ENCODE data around the gene WWC1. TPM values are rescaled to one million over a fixed set of nuclear protein-coding genes. Genes with fewer than 3 reads are reported as not detected.

Gene WWC1
- total RNA-seq, 1 donor: 0.10 TPM

- Histone ChIP-seq H3K9me3 (ENCODE audit: low read depth, low read length) (no peaks in the 10 kb centered on the region), H3K4me1 (ENCODE audit: insufficient read depth, low read length) (no peaks in the 10 kb centered on the region), H3K4me3 (ENCODE audit: low read length) (no peak overlapping the region), H3K27me3 (ENCODE audit: insufficient read depth, low read length) (no peaks in the 10 kb centered on the region)
Observed at GRCh38 chr5:168368854-168369253, 77.4 kb downstream of the WWC1 start.

GRCh38 chr5:168370831-168371230 lies 79.4 kb downstream of the WWC1 start:
- Histone ChIP-seq H3K4me3 (ENCODE audit: low read length) (no peak overlapping the region), H3K4me1 (ENCODE audit: insufficient read depth, low read length) (no peaks in the 10 kb centered on the region), H3K9me3 (ENCODE audit: low read depth, low read length) (no peaks in the 10 kb centered on the region), H3K27me3 (ENCODE audit: insufficient read depth, low read length) (no peaks in the 10 kb centered on the region)

GRCh38 chr5:168372356-168372946 lies 81.0 kb downstream of the WWC1 start:
- Histone ChIP-seq H3K4me1 (ENCODE audit: insufficient read depth, low read length) (no peaks in the 10 kb centered on the region), H3K27me3 (ENCODE audit: insufficient read depth, low read length) (no peaks in the 10 kb centered on the region), H3K9me3 (ENCODE audit: low read depth, low read length) (no peaks in the 10 kb centered on the region), H3K4me3 (ENCODE audit: low read length) (no peak overlapping the region)

- Histone ChIP-seq H3K9me3 (ENCODE audit: low read depth, low read length) (no peaks in the 10 kb centered on the region), H3K27me3 (ENCODE audit: insufficient read depth, low read length) (no peaks in the 10 kb centered on the region), H3K4me1 (ENCODE audit: insufficient read depth, low read length) (no peaks in the 10 kb centered on the region), H3K4me3 (ENCODE audit: low read length) (no peak overlapping the region)
Observed at GRCh38 chr5:168374532-168374931, 83.1 kb downstream of the WWC1 start.

- Histone ChIP-seq H3K27me3 (ENCODE audit: insufficient read depth, low read length) (no peaks in the 10 kb centered on the region), H3K4me3 (ENCODE audit: low read length) (no peak overlapping the region), H3K4me1 (ENCODE audit: insufficient read depth, low read length) (no peaks in the 10 kb centered on the region), H3K9me3 (ENCODE audit: low read depth, low read length) (no peaks in the 10 kb centered on the region)
Observed at GRCh38 chr5:168375214-168375613, 83.8 kb downstream of the WWC1 start.

GRCh38 chr5:168377525-168377924 lies 86.1 kb downstream of the WWC1 start:
- no peak overlapping the region for H3K4me3 ChIP-seq (ENCODE audit: low read length)
- H3K9me3 ChIP-seq (ENCODE audit: low read depth, low read length): no peaks in the 10 kb centered on the region
- no peaks in the 10 kb centered on the region for H3K27me3 ChIP-seq (ENCODE audit: insufficient read depth, low read length)
- H3K4me1 ChIP-seq (ENCODE audit: insufficient read depth, low read length): no peaks in the 10 kb centered on the region

GRCh38 chr5:168378741-168379140 lies 87.3 kb downstream of the WWC1 start:
- Histone ChIP-seq H3K27me3 (ENCODE audit: insufficient read depth, low read length) (no peaks in the 10 kb centered on the region), H3K4me3 (ENCODE audit: low read length) (no peak overlapping the region), H3K9me3 (ENCODE audit: low read depth, low read length) (no peaks in the 10 kb centered on the region), H3K4me1 (ENCODE audit: insufficient read depth, low read length) (no peaks in the 10 kb centered on the region)

- H3K9me3 ChIP-seq (ENCODE audit: low read depth, low read length): no peaks in the 10 kb centered on the region
- no peaks in the 10 kb centered on the region for H3K27me3 ChIP-seq (ENCODE audit: insufficient read depth, low read length)
- H3K4me3 ChIP-seq (ENCODE audit: low read length): no peak overlapping the region
- no peaks in the 10 kb centered on the region for H3K4me1 ChIP-seq (ENCODE audit: insufficient read depth, low read length)
Observed at GRCh38 chr5:168382421-168382820, 91.0 kb downstream of the WWC1 start.

- no peaks in the 10 kb centered on the region for H3K27me3 ChIP-seq (ENCODE audit: insufficient read depth, low read length)
- no peaks in the 10 kb centered on the region for H3K4me1 ChIP-seq (ENCODE audit: insufficient read depth, low read length)
- H3K4me3 ChIP-seq (ENCODE audit: low read length): no peak overlapping the region
- peaks cover 4% of the 10 kb centered on the region for H3K9me3 ChIP-seq (ENCODE audit: low read depth, low read length)
Observed at GRCh38 chr5:168390491-168390890, 99.0 kb downstream of the WWC1 start.

- H3K9me3 ChIP-seq (ENCODE audit: low read depth, low read length): peaks cover 4% of the 10 kb centered on the region
- no peaks in the 10 kb centered on the region for H3K4me1 ChIP-seq (ENCODE audit: insufficient read depth, low read length)
- H3K4me3 ChIP-seq (ENCODE audit: low read length): no peak overlapping the region
- H3K27me3 ChIP-seq (ENCODE audit: insufficient read depth, low read length): no peaks in the 10 kb centered on the region
Observed at GRCh38 chr5:168393773-168394172, 102.3 kb downstream of the WWC1 start.

- H3K9me3 ChIP-seq (ENCODE audit: low read depth, low read length): no peaks in the 10 kb centered on the region
Observed at GRCh38 chr5:168400429-168401220, 109.2 kb downstream of the WWC1 start.

GRCh38 chr5:168401226-168401625 lies 109.8 kb downstream of the WWC1 start:
- Histone ChIP-seq H3K27me3 (ENCODE audit: insufficient read depth, low read length) (no peaks in the 10 kb centered on the region), H3K4me1 (ENCODE audit: insufficient read depth, low read length) (no peaks in the 10 kb centered on the region), H3K9me3 (ENCODE audit: low read depth, low read length) (no peaks in the 10 kb centered on the region), H3K4me3 (ENCODE audit: low read length) (no peak overlapping the region)

More at GRCh38 chr5:168400429-168401220, 109.2 kb downstream of the WWC1 start:
- Histone ChIP-seq H3K4me3 (ENCODE audit: low read length) (no peak overlapping the region), H3K4me1 (ENCODE audit: insufficient read depth, low read length) (no peaks in the 10 kb centered on the region), H3K27me3 (ENCODE audit: insufficient read depth, low read length) (no peaks in the 10 kb centered on the region)

GRCh38 chr5:168401880-168402279 lies 110.4 kb downstream of the WWC1 start:
- Histone ChIP-seq H3K27me3 (ENCODE audit: insufficient read depth, low read length) (no peaks in the 10 kb centered on the region), H3K9me3 (ENCODE audit: low read depth, low read length) (no peaks in the 10 kb centered on the region), H3K4me3 (ENCODE audit: low read length) (no peak overlapping the region), H3K4me1 (ENCODE audit: insufficient read depth, low read length) (no peaks in the 10 kb centered on the region)

- peaks cover 4% of the 10 kb centered on the region for H3K4me1 ChIP-seq (ENCODE audit: insufficient read depth, low read length)
- no peaks in the 10 kb centered on the region for H3K27me3 ChIP-seq (ENCODE audit: insufficient read depth, low read length)
- H3K9me3 ChIP-seq (ENCODE audit: low read depth, low read length): no peaks in the 10 kb centered on the region
- H3K4me3 ChIP-seq (ENCODE audit: low read length): no peak overlapping the region
Observed at GRCh38 chr5:168404365-168404764, 112.9 kb downstream of the WWC1 start.

GRCh38 chr5:168407211-168407610 lies 115.8 kb downstream of the WWC1 start:
- Histone ChIP-seq H3K4me3 (ENCODE audit: low read length) (no peak overlapping the region), H3K27me3 (ENCODE audit: insufficient read depth, low read length) (no peaks in the 10 kb centered on the region), H3K9me3 (ENCODE audit: low read depth, low read length) (no peaks in the 10 kb centered on the region), H3K4me1 (ENCODE audit: insufficient read depth, low read length) (peaks cover 14% of the 10 kb centered on the region)

All from mononuclear cell (primary cell).